Vein endothelial cell (primary cell): Measurements from ENCODE around the gene PKD2L1. TPM values are rescaled to one million over a fixed set of nuclear protein-coding genes. Genes with fewer than 3 reads are reported as not detected.

Experiments used
- small RNA-seq: library from RNA; depleted of rRNA; stranded (forward); fragments of <200 nt; gene quantifications from one replicate; pipeline ENCODE3, GENCODE V24; 2012
- total RNA-seq: library from RNA; depleted of rRNA; stranded (reverse); fragments of >200 nt; gene quantifications from 2 replicates; pipeline ENCODE4 v1.2.3, GENCODE V29; 2012

The PKD2L1 gene
- total RNA-seq, result not detected in 2 replicates

GRCh38 chr10:100330079-100330478 is at the start of gene PKD2L1:
TSS of gene PKD2L1 (minus strand) at chr10:100330228. CDS start at chr10:100330103, 125 bp downstream.

GRCh38 chr10:100346765-100347567 is 16.9 kb upstream of the PKD2L1 start, which contains the start of gene SCD:
TSS of gene SCD (plus strand) at chr10:100347233. CDS start at chr10:100347505, 272 bp downstream.

DNA sequence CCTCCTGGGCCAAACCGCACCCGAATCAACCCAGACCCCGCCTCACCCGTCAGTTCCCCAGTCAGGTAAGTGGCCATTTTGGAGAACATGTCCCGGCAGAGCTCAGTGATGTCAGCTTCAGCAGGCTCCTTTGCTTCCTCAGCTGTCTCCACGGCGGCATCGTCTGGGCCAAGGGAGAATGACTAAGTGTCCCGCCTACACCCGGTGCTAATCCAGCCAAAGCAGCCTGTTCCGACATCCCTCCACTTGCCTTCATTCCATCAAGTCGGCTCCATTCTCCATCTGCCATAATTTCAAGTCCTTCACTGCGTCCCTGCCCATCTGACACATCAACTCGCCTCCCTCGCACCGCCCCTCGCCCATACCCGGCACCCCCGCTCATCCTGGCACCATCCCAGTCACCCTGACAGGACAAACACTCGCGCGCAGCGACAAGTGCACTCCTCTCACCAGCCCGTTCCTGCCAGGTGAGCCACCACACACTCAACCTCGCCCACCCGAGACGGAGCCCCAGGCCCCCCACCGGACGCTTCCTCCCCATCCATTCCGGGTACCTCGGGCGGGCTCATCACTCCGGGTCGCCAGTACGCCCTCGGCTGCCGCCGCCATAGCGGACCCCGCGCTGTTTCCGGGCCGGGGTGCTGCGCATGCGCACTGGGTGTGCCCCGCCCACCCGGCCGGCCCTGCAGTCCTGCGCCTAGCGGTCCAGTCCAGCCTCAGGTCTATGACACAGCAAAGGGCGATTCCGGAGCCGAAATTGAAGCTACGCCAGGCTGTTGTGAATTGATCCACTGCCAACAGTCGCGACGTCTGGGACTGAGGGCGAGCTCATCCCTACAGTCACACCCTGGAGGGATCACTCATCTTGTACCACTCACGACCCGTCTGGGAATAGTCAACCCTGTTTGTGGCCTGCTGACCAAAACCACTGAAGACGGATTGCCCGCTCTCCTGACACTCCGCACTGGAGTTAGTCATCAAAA is 43.7 kb downstream of the PKD2L1 start, which contains the start of gene BLOC1S2:
TSS of gene BLOC1S2 (minus strand) at position 630 of the 983 bp plus-strand sequence. CDS start at position 609, 21 bp downstream.

DNA sequence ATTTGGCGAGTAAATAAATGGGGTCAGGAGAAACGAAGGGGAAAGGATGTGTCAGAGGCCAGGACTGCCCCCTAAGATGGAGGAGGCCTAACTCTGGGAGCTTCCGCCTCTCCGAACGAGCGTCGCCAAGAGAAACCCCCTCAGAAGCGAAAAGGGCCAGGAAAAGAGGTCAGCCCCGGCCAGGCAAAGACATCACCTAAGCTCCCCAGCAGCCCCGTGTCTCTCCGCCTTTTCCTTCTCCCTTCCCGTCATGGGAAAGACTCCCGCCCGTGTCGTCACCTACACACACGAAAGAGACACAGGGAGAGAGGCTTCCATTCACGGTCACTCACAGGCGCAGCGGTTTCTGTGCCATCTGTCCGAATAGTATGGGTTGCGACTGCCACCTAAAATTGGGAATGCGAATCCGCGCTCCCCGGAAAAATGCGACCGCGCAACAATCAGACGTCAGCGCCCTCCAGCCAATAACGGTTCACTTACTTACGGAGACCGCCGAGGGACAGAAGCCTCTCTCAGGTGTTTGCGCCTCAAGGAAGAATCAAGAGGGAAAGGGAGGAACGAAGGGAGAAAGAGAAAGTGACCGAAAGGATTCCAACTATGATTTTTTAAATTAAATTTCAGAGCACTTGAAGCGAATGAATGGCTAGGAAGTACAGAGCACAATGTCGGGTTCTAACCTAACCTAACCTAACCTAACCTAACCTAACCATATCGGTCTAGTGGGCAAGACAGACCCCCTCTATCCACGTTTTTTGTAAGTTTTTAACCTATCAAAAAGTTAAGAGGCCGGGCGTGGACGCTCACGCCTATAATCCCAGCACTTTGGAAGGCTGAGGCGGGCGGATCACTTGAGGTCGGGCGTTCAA is 62.6 kb downstream of the PKD2L1 start, which contains the start of gene CWF19L1:
TSS of gene CWF19L1 (minus strand) at position 400 of the 866 bp plus-strand sequence. CDS start at position 355, 45 bp downstream.

Small RNA genes within 50 kb of the gene (small RNA-seq; reads per million reads assigned to genes)
- gene RNU6-422P, result not detected

Other genes with a start within 250 kb of the PKD2L1 start
- not detected in 2 replicates for gene CPN1, start 248.4 kb downstream of the PKD2L1 start, total RNA-seq
- 31.4 and 39.9 TPM in 2 replicates for gene ERLIN1, start 144.2 kb downstream of the PKD2L1 start, total RNA-seq
- gene CHUK, start 100.6 kb downstream of the PKD2L1 start, total RNA-seq, result 19.3 and 26.3 TPM in 2 replicates
- 37.4 and 37.6 TPM in 2 replicates for gene CWF19L1, start 62.6 kb downstream of the PKD2L1 start, total RNA-seq
- gene BLOC1S2, start 43.5 kb downstream of the PKD2L1 start, total RNA-seq, result 42.1 and 48.4 TPM in 2 replicates
- 70.2 and 157 TPM in 2 replicates for gene SCD, start 17.0 kb upstream of the PKD2L1 start, total RNA-seq
- not detected in 2 replicates for gene WNT8B, start 132.8 kb upstream of the PKD2L1 start, total RNA-seq
- gene SEC31B, start 189.6 kb upstream of the PKD2L1 start, total RNA-seq, result 3.8 and 5.2 TPM in 2 replicates
- 121 and 148 TPM in 2 replicates for gene NDUFB8, start 199.6 kb upstream of the PKD2L1 start, total RNA-seq
- 8.8 and 9.7 TPM in 2 replicates for gene HIF1AN, start 205.7 kb upstream of the PKD2L1 start, total RNA-seq